Activated CD8-positive, alpha-beta memory T cell treated with anti-CD3 and anti-CD28 coated beads for 1 hour (primary cell): ENCODE results near the gene BSG.

Source experiments
- DNase-seq, 2 donors: peaks; one replicate each; pipeline ENCODE4 v3.0.0-alpha.2; 2020; ENCODE audit warnings: low read depth in 1 of 2; ENCODE audit errors: extremely low read depth in 1 of 2

BSG gene

DNA sequence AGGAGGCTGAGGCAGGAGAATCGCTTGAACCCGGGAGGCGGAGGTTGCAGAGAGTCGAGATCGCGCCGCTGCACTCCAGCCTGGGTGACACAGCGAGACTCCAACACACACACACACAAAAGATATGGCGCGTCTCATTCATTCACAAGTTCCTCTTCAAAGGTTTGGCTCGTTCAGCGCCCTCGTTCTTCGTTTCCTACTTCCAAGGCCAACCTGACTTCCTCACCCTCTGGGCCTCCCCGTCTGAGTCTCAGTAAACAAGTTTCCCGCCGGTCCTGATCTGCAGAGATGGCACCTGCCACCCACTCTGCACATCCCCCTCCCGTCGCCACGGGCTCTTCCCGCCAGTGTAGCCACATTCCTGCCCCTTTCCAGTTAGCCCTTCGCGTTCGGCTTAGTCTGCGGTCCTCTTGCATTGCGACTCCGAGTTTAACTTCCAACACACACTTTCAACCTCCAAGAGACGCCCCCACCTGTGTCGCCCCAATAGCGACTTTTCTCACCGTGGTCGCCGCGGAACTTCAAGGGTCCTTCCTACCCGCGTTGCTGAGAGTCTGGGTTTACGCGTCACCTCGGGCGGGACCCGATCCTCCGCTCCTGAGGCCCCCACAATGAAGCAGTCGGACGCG lies 1.3 kb upstream of the BSG start:
- no peak for DNase-seq

DNA sequence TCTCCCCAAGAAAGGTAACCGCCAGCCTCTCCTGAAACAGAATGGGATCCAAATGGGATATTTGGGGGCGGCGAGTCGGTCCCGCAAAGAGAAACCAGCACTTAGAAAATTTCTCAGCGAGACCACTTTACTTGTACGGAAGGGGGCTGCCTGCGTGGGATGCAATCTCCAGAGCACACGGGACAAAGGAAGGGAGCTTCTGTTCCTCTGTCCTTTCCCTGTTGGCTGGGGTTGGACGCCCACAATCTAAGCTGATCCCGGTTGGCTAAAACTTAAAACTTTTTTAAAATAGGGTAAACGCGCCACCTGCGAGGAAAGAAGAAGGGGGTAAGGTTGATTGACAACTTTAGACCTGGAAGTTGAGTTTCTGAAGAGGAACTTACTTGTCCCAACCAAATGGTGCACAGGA lies 826 bp upstream of the BSG start:
- no peak for DNase-seq

DNA sequence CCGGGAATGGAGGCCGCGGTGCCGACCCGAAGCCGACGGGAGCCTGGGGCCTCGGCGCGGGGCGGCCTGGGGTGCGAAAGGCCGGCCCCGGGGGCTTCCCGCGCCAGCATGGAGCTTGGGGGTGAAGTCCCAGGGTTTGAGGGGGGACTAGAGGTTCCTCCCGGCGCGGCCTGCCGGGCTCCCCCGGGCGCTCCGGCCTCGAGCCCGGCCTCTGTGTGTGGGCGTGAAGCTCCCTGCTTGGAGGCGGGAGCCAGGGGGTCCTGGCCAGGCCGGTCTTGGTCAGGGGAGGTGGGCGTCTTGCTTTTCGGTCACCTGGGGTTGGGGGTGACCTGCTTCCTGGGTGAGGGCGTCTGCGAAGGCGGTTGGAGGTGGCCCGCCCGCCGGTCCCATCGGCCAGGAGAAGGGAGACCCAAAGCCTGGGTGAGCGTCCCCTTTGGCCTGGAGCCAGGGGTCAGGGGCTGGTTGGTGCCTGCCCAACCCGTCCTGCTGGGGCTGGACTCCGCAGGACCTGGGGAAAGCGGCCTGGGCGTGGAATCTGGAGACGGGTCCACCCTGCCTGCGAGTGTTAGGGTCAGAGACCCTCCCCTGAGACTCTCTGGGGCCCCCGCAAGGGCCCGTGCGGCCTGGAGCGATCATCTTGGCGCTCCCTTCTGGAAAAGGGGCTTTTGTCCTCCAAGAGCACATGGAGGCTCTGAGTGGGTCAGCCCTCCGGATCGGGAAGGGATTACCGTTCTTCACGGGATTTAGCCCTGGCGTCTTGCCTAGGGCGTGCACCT lies 535 bp downstream of the BSG start:
- no peak for DNase-seq

DNA sequence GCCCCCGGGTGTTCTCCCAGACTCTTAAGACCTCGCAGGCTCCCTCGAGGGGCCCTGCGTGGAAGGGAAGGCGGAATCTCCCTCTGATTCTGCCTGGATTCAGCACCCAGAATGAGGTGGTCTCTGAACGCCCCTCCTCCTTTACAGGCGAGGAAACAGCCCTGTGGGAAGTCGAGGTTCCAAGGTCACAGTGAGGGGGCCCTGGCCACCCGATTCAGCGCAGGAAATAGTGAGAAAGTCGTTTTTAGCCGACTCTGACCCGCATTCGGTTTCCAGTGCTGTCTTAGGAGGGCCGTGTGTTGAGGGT lies 1.1 kb downstream of the BSG start:
- DNase-seq, result no peak

DNA sequence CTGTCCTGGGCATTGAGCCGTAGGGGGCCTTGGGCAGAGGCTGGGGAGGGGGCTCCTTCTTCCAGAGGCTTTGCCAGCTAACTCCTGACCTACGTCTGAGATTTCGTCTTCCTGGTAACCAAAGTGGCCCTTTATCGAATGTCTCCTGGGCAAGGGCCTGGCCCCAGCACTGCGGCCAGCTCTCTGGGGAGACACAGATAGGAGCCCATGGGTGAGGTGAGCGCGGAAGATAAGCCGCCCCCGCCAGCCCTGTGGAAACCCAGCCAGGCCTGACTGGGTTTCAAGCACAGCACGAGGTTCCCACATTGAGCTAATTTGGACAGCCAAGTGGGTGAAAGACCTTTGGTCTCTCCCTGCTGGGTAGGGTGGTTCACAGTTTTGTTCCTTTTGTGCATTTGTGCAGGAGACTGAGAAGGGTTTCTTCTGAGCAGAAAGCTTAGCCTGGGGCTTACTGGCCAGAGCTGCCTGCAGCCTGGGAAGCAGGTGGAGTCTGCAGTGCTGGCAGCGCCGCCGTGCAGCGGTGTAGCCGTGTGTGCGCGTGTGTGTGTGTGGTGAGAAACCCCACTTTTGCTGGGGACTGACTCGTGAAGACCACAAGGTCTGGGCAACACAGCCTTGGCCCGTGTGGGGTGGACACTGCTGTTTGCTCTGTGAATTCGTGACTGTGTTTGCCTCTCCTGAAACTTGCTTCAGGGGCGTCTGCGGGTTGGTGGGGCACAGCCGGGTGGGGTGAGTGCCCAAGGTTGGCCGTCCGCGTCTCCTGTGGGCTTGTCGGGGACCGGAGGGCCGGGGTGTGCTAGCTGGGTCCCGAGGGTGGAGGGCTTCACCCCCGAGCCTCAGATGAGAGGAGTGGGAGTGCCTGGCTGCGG lies 2.5 kb downstream of the BSG start:
- no peak for DNase-seq

DNA sequence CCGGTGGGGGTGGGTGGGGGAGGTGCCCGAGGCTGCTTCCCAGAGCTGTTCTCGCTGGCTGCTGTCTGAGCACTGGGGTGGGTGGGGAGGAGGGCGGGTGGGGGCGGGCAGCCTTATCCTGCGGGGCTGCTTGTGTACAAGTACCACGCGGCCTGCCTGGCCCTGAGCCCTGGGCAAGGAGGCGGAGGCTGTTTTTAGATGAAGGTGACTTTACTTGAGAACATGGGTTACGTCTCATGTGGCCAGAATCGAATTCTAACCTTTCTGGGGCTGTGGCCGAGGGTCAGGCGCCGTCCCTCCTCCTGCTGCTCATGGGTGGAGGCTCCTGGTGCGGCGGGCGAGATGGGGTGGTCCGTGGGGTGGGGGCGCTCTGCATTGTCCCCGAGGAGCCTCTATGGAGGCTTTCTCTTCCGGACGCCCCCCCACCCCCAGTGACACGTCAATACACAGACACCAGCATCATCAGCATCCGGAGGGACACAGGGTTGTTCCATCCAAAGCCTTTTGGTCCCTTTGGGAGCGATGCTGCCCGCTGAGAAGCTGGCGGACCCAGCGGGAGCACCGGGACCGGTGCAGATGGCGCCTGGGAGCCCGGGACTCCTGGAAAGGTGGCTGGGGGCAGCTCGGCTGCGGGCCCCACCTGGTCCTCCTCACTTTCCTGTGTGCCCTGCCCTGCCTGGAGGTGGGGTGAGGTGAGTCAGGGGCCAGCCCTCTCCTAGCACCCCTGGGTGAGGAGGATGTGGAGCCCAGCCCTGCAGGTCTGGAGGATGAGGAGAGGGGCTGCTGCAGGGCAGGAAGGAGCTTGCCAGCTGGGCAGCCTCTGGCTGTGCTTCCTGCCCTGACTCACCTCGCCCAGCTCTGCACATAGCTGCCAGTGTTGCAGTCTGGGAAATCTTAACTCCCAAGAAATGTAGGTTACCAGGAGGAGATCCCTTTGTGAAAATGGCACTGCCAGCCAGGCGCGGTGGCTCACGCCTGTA lies 3.4 kb downstream of the BSG start:
- no peak for DNase-seq

DNA sequence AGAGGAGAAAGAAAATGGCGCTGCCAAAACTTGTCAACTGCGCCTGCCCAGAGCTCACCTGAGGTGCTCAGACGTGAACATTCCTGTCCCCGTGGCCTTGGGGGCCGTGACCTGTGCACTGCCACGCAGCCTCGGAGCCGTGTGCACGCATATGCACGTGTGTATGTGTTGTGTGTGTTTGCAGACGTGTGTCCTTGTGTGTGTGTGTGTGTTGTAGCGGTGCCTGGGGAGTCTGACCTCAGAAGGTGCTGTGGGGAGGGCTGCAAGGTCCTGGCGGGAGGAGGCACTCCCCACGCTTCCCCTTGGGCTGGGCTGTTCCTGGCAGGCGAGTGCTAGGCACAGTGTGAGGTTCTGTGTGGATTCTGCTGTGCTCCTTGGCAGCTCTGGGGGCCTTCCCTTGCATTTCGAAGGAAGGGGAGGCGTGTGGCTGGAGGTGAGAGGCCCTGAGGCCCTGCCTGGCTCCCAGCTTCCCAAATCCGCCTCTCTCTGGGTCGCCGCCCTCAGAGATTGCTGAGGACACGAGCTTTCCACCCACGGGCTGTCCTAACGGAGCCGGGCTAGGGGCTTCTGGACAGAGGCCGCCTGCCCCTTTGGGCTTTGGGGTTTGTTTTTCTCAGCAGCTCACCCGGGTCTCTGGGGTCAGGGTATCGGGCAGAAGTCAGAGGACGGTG lies 4.5 kb downstream of the BSG start:
- no peak for DNase-seq

DNA sequence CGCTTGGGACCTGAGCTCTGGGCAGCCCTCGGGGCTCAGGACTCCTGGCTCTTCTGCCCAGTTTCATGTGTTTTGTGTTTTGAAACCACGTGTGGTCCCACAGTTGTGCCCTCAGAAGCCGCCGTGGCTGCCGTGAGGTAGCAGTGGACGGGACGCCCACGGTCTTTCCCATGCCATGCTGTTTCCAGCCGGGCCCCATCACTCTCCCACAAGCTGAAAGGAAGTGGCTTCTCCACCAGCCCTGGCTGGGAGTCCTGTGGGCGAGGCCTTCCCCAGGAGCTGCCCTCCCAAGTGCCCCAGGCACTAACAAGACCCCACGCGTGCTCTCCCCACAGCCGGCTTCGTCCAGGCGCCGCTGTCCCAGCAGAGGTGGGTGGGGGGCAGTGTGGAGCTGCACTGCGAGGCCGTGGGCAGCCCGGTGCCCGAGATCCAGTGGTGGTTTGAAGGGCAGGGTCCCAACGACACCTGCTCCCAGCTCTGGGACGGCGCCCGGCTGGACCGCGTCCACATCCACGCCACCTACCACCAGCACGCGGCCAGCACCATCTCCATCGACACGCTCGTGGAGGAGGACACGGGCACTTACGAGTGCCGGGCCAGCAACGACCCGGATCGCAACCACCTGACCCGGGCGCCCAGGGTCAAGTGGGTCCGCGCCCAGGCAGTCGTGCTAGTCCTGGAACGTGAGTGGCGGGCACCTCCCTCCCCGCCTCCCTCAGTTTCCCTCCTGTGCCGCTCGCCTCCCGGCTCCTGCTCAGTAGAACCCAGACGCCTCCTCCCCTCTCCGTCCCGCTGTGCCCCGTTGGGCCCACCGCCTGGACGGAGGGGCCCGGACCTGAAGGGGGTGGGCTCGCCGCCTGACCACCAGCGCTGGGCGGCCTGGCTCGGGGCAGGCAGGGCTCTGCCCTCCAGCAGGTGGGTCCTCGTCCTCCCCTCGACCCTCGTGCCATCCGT lies 5.3 kb downstream of the BSG start:
- no peak for DNase-seq

DNA sequence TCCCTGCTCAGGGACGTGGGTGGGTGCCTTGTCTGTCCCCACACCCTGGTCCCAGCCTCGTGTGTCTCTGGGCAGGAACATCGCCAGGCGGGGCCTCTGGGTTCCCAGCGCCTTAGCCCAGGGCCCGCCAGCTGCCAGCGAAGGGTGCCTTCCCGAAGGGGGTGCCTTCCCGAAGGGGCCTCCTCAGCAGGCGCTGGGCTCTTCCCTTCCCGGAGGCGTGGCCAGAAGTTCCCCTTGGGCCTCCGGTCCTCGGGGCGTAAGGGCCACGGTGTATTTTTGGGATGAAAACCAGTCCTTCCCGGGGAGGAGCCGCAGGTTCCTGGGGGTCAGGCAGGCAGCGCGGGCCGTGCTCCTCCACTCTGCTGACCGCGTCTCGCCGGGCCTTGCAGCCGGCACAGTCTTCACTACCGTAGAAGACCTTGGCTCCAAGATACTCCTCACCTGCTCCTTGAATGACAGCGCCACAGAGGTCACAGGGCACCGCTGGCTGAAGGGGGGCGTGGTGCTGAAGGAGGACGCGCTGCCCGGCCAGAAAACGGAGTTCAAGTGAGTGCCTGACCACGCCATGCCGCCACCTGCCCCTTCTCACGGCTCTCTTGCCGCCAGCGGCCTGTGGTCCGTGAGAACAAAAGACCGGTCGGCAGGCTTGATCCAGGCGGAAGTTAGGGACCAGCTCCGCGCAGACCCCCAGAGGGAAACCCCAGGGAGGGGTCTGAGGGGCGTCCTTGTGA lies 6.9 kb downstream of the BSG start:
- no peak for DNase-seq

DNA sequence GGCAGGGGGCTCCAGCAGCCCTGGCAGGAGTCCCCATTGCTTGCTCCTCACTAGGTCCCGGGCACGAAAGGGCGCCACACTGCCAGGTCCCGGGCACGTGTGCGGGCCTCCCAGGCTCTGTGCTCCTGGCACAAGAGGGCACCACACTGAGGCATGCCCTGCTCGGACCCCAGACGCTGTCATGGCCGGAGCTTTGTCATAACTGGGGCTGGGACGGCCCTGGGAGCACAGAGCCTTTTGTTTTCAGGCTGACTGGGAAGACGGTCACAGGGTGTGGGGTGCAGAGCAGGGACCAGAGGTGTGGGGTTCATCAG lies 7.4 kb downstream of the BSG start:
- DNase-seq, result no peak

DNA sequence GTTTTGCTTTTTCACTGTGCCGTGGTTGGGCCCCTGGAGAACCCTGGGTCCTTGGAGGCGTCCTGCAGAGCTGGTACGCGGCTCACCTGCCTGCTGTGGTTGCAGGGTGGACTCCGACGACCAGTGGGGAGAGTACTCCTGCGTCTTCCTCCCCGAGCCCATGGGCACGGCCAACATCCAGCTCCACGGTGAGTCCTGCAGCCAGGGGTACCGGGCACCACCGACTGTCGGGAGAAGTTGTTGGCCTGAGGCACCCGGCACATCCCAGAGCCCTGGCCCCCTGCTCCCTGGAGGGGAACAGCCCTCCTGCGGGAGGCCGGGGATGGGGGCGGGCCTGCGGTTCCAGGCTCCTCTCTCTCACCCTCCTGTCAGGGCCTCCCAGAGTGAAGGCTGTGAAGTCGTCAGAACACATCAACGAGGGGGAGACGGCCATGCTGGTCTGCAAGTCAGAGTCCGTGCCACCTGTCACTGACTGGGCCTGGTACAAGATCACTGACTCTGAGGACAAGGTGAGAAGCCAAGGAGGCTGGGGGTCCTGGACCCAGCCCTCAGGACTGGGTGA lies 8.0 kb downstream of the BSG start:
- DNase-seq, result no peak

DNA sequence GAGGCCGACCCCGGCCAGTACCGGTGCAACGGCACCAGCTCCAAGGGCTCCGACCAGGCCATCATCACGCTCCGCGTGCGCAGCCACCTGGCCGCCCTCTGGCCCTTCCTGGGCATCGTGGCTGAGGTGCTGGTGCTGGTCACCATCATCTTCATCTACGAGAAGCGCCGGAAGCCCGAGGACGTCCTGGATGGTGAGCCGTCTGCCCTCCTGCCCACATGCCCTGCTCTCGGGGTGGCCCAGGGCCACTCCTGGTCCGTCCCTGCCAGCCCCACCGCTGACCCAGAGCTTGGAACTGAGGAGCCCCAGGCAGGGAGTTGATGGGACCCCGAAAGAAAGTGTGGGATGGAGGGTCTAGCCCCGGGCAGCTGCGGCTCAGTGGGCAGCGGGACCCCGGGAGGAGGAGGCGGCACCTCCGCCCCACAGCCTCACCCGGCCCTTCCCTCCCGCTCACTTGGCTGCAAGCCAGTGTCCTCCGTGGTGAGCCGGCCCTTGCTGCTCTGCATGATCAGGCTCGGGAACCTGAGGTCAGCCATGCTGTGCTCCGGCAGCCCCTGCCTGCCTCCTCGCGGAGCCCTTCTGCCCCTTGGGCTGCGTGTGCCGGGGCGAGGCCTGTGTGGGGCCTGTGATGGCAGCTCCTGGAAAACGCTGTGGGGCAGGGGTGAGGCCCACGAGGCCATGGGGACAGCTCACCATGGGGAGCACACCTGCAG lies 9.2 kb downstream of the BSG start:
- no peak for DNase-seq

DNA sequence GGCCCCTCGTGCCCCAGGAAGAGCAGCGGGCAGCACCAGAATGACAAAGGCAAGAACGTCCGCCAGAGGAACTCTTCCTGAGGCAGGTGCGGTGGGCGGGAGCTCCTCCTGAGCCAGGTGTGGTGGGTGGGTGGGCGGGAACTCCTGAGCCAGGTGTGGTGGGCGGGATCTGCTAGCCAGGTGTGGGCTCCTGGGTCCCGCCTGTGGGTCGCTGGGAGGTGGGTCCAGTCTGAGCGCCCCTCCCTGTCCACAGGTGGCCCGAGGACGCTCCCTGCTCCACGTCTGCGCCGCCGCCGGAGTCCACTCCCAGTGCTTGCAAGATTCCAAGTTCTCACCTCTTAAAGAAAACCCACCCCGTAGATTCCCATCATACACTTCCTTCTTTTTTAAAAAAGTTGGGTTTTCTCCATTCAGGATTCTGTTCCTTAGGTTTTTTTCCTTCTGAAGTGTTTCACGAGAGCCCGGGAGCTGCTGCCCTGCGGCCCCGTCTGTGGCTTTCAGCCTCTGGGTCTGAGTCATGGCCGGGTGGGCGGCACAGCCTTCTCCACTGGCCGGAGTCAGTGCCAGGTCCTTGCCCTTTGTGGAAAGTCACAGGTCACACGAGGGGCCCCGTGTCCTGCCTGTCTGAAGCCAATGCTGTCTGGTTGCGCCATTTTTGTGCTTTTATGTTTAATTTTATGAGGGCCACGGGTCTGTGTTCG lies 10.3 kb downstream of the BSG start:
- no peak for DNase-seq

DNA sequence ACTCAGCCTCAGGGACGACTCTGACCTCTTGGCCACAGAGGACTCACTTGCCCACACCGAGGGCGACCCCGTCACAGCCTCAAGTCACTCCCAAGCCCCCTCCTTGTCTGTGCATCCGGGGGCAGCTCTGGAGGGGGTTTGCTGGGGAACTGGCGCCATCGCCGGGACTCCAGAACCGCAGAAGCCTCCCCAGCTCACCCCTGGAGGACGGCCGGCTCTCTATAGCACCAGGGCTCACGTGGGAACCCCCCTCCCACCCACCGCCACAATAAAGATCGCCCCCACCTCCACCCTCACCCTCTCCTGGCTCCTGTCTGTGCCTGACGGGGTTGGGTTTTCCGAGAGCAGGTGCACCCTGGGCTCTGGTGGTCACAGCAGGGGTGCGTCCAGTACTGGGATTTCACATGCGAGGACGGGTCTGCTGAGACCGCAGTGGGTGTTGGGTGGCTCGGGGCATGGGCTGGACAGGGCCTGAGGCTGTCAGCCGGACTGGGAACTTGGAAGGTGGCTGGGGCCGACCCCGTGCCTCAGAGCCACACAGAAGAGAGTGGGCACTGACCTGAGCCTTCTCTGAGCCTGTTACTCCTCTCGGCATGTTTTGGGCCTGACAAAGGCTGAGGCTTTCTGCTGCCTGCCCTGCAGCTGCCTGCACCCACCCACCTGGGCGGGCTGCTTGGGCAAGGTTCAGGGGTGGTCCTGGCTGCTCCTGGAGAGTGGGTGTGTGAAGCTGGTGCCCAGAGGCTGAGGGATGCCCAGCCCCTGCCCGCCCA lies 11.0 kb downstream of the BSG start:
- DNase-seq, result no peak

DNA sequence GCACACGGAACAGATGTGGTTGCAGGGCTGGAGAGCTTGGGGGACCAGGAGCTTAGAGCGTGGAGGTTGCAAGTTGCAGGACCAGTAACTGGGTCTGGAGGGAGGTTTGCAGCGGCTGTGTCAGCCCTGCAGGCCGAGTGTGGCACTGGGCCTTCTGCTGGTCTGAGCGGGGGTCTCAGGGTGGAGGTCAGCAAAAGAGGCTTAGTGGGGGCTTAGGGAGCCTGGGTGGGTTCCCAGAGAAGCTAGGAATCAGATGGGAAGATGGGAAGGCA lies 11.5 kb downstream of the BSG start:
- no peak for DNase-seq

DNA sequence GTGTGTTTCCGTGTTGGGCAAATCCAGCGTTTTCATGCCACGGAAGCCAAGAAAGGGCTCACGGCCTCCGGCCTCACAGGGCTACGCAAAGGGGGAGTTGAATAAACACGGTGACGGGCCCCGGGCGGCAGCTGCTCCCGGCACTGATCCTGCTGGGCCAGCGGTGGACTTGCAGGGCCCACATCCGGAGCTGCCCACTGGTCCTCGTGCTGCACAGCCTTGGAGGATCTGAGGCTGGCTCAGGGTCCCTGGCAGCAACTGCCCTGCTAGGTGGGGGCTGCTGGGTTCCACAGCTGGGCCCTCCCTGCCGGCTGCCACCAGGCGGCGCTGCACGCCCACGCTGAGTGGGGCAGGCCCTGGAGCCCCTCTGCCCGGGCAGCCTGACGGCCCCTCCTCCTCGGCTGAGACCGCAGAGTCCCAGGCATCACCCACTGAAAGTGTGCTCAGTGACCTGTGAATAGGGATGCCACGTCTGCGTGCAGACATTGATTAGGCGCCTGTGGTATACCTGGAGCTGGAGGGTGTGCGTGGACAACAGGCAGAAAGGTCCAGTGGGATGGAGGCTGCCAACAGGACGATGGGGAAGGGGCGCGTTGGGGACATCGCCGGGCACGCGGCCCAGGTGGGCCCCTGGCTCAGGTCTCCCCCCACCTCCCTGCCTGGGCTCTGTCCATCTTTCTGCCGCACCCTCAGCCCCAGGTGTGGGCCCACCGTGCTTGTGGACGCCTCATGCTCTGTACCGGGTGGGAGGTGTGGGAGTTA lies 12.0 kb downstream of the BSG start:
- peak; percentile 12 to 57 for DNase-seq
